HUES48 (cell line): ENCODE measurements around the gene GPR55.

ENCODE experiments used
- H3K27ac ChIP-seq: one replicate; pipeline ENCODE4 v1.7.0; 2013; ENCODE audit warnings: low read depth, low read length, inconsistent platforms
- H3K27me3 ChIP-seq: 2 replicates; pipeline ENCODE4 v1.6.1; 2013; ENCODE audit warnings: mild to moderate bottlenecking, low read length; ENCODE audit not compliant: control insufficient read depth, insufficient read depth
- H3K36me3 ChIP-seq: 2 replicates; pipeline ENCODE4 v1.6.1; 2013; ENCODE audit warnings: low read length; ENCODE audit not compliant: control insufficient read depth, insufficient read depth
- H3K4me1 ChIP-seq: 2 replicates; pipeline ENCODE4 v1.6.1; 2013; ENCODE audit warnings: mild to moderate bottlenecking, low read length; ENCODE audit not compliant: control insufficient read depth, insufficient read depth
- H3K4me3 ChIP-seq: 2 replicates; pipeline ENCODE4 v1.5.1; 2013; ENCODE audit warnings: mild to moderate bottlenecking, low read depth, low read length
- H3K9ac ChIP-seq: 2 replicates; pipeline ENCODE4 v1.6.1; 2013; ENCODE audit warnings: mild to moderate bottlenecking, low read depth, low read length, moderate library complexity
- H3K9me3 ChIP-seq: 2 replicates; pipeline ENCODE4 v1.6.1; 2013; ENCODE audit warnings: low read length; ENCODE audit not compliant: control insufficient read depth, insufficient read depth

The GPR55 gene

GRCh38 chr2:230868161-230868946 lies 56.7 kb downstream of the GPR55 start:
- Histone ChIP-seq H3K4me1 (peaks cover 64% of the 10 kb centered on the region), H3K27me3 (no peaks in the 10 kb centered on the region), H3K27ac (peak overlapping the region; percentile 92), H3K36me3 (peaks cover 15% of the 10 kb centered on the region), H3K4me3 (peak overlapping the region; percentile 47), H3K9me3 (no peaks in the 10 kb centered on the region), H3K9ac (peak overlapping the region; percentile 38)

- Histone ChIP-seq H3K9me3 (no peaks in the 10 kb centered on the region), H3K27me3 (no peaks in the 10 kb centered on the region), H3K9ac (no peak overlapping the region), H3K27ac (peak overlapping the region; percentile 86), H3K4me3 (peak overlapping the region; percentile 87), H3K36me3 (peaks cover 2% of the 10 kb centered on the region; the same call in 1 of the 2 replicates), H3K4me1 (peaks cover 64% of the 10 kb centered on the region)
These were observed 58.1 kb downstream of the GPR55 start for GRCh38 chr2:230866756-230867523.

GRCh38 chr2:230865766-230866755 lies 59.0 kb downstream of the GPR55 start:
- Histone ChIP-seq H3K4me3 (peak overlapping the region; percentile 87), H3K36me3 (no peaks in the 10 kb centered on the region), H3K9me3 (no peaks in the 10 kb centered on the region), H3K4me1 (peaks cover 64% of the 10 kb centered on the region), H3K27me3 (no peaks in the 10 kb centered on the region), H3K27ac (peak overlapping the region; percentile 86), H3K9ac (peak overlapping the region; percentile 52)

GRCh38 chr2:230865307-230865765 lies 59.7 kb downstream of the GPR55 start:
- peak overlapping the region; percentile 87 for H3K4me3 ChIP-seq
- H3K4me1 ChIP-seq = peaks cover 58% of the 10 kb centered on the region
- no peaks in the 10 kb centered on the region for H3K27me3 ChIP-seq
- no peaks in the 10 kb centered on the region for H3K36me3 ChIP-seq
- H3K9me3 ChIP-seq = no peaks in the 10 kb centered on the region
- H3K27ac ChIP-seq = peak overlapping the region; percentile 86
- peak overlapping the region; percentile 84 for H3K9ac ChIP-seq

GRCh38 chr2:230864605-230865306 lies 60.3 kb downstream of the GPR55 start, which contains the start of gene ITM2C:
Gene ITM2C, plus strand, starts transcription at chr2:230864942. Its CDS starts 84 bp downstream, at chr2:230865026.
- Histone ChIP-seq H3K27ac (peak within 1 kb of the TSS; percentile 86), H3K36me3 (no peaks in the 10 kb centered on the region), H3K27me3 (no peaks in the 10 kb centered on the region), H3K9ac (peak within 1 kb of the TSS; percentile 84), H3K4me1 (peaks cover 52% of the 10 kb centered on the region), H3K4me3 (peak within 1 kb of the TSS; percentile 87), H3K9me3 (no peaks in the 10 kb centered on the region)

GRCh38 chr2:230864122-230864604 lies 60.9 kb downstream of the GPR55 start:
- no peaks in the 10 kb centered on the region for H3K36me3 ChIP-seq
- peak overlapping the region; percentile 86 for H3K27ac ChIP-seq
- H3K27me3 ChIP-seq = no peaks in the 10 kb centered on the region
- peak overlapping the region; percentile 39 for H3K9ac ChIP-seq
- no peaks in the 10 kb centered on the region for H3K9me3 ChIP-seq
- peak overlapping the region; percentile 87 for H3K4me3 ChIP-seq
- H3K4me1 ChIP-seq = peaks cover 46% of the 10 kb centered on the region

GRCh38 chr2:230863442-230864121 lies 61.5 kb downstream of the GPR55 start:
- Histone ChIP-seq H3K4me1 (peaks cover 40% of the 10 kb centered on the region), H3K27me3 (no peaks in the 10 kb centered on the region), H3K27ac (no peak overlapping the region), H3K36me3 (no peaks in the 10 kb centered on the region), H3K9ac (peak overlapping the region; percentile 39; the same call in 1 of the 2 replicates), H3K4me3 (peak overlapping the region; percentile 87), H3K9me3 (no peaks in the 10 kb centered on the region)

GRCh38 chr2:230863031-230863430 lies 62.0 kb downstream of the GPR55 start:
- H3K27me3 ChIP-seq = no peaks in the 10 kb centered on the region
- peaks cover 35% of the 10 kb centered on the region for H3K4me1 ChIP-seq
- H3K9me3 ChIP-seq = no peaks in the 10 kb centered on the region
- H3K9ac ChIP-seq = no peak overlapping the region
- no peak overlapping the region for H3K4me3 ChIP-seq
- no peak overlapping the region for H3K27ac ChIP-seq
- no peaks in the 10 kb centered on the region for H3K36me3 ChIP-seq

GRCh38 chr2:230862292-230862691 lies 62.8 kb downstream of the GPR55 start:
- Histone ChIP-seq H3K4me1 (peaks cover 29% of the 10 kb centered on the region), H3K36me3 (no peaks in the 10 kb centered on the region), H3K27ac (no peak overlapping the region), H3K9me3 (no peaks in the 10 kb centered on the region), H3K9ac (no peak overlapping the region), H3K4me3 (no peak overlapping the region), H3K27me3 (no peaks in the 10 kb centered on the region)
